HG03060 (cell line): Measurements from ENCODE around the gene GOPC.
"Not testable (repeated sequence)": the region's sequence is repeated elsewhere in the genome, so short reads cannot be mapped to it uniquely, and the experiment has no call there.

ENCODE experiments used
- ATAC-seq: cut with Tn5 transposase; IDR thresholded peaks from one replicate; pipeline ENCODE4 v1.9.1; 2021; ENCODE audit warnings: low read depth, moderate number of reproducible peaks; ENCODE audit not compliant: unreplicated experiment

The GOPC gene

GRCh38 chr6:117518870-117519269 is 83.4 kb downstream of the GOPC start:
- no peak for ATAC-seq

GRCh38 chr6:117517995-117518394 is 84.3 kb downstream of the GOPC start:
- not testable (repeated sequence) for ATAC-seq

GRCh38 chr6:117515326-117515725 is 87.0 kb downstream of the GOPC start:
- no peak for ATAC-seq

DNA sequence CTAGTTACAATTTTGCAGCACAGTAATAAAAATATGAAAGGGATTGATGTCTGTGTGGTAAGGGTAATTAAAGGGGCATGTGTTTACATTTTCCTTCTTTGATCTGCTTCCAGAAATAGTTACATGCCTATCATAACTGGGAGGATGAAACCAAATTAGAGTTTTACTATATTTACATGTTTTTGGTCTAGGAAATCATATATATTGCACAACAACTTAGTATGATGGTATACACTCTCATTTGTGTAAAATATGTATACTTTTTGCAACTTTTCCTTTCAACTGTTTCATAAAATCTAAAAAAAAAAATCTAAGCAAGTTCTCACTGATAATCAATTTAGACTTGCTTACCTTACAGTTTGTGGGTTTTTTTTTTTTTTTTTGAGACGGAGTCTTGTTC is 87.7 kb downstream of the GOPC start:
- ATAC-seq = no peak

GRCh38 chr6:117513778-117514365 is 88.4 kb downstream of the GOPC start:
- ATAC-seq = no peak

GRCh38 chr6:117512987-117513573 is 89.2 kb downstream of the GOPC start:
- no peak for ATAC-seq

GRCh38 chr6:117512056-117512828 is 90.1 kb downstream of the GOPC start:
- no peak for ATAC-seq
